Measurements from ENCODE around the gene SCARB1. TPM values are rescaled to one million over a fixed set of nuclear protein-coding genes. Genes with fewer than 3 reads are reported as not detected.

Gene SCARB1
- total RNA-seq, 1 donor from 2014 or later, result 6.6 TPM

DNA sequence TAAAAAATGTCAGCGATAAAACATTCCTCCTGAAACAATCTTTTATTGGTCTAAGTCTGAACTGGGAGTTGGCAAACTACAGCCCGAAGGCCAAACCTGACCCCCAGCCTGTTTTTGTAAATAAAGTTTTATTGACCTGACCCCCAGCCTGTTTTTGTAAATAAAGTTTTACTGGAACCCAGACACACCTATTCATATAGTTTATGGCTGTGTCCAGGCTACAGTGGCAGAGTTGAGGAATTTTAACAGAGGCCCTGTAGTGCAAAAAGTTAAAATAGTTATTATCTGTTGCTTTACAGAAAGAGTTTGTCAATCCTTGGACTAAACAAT, 12.1 kb upstream of the SCARB1 start:
- FAIRE-seq, result no peak
- TF ChIP-seq, protein P1, sequence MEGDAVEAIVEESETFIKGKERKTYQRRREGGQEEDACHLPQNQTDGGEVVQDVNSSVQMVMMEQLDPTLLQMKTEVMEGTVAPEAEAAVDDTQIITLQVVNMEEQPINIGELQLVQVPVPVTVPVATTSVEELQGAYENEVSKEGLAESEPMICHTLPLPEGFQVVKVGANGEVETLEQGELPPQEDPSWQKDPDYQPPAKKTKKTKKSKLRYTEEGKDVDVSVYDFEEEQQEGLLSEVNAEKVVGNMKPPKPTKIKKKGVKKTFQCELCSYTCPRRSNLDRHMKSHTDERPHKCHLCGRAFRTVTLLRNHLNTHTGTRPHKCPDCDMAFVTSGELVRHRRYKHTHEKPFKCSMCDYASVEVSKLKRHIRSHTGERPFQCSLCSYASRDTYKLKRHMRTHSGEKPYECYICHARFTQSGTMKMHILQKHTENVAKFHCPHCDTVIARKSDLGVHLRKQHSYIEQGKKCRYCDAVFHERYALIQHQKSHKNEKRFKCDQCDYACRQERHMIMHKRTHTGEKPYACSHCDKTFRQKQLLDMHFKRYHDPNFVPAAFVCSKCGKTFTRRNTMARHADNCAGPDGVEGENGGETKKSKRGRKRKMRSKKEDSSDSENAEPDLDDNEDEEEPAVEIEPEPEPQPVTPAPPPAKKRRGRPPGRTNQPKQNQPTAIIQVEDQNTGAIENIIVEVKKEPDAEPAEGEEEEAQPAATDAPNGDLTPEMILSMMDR (IDR thresholded peaks at IDR 0.05; ENCODE audit: insufficient read depth, low read length, severe bottlenecking), result no peak
- H3K4me3 ChIP-seq (ENCODE audit: low read depth, low read length), result no peak overlapping the region
- DNase-seq (ENCODE audit: low read depth), result no peak
- H3K36me3 ChIP-seq (ENCODE audit: control insufficient read depth, insufficient read depth, low read length), result no peaks in the 10 kb centered on the region
- no peaks in the 10 kb centered on the region for H3K27me3 ChIP-seq (ENCODE audit: control insufficient read depth, insufficient read depth, low read length)

GRCh38 chr12:124874988-124875802, 11.5 kb upstream of the SCARB1 start:
- no peak for FAIRE-seq
- no peaks in the 10 kb centered on the region for H3K27me3 ChIP-seq (ENCODE audit: control insufficient read depth, insufficient read depth, low read length)

GRCh38 chr12:124874188-124874587, 10.5 kb upstream of the SCARB1 start:
- no peaks in the 10 kb centered on the region for H3K27me3 ChIP-seq (ENCODE audit: control insufficient read depth, insufficient read depth, low read length)
- TF ChIP-seq, protein P1 (IDR thresholded peaks at IDR 0.05; ENCODE audit: insufficient read depth, low read length, severe bottlenecking), result no peak
- H3K36me3 ChIP-seq (ENCODE audit: control insufficient read depth, insufficient read depth, low read length), result no peaks in the 10 kb centered on the region
- FAIRE-seq (no peak), DNase-seq (ENCODE audit: low read depth) (no peak)
- no peak overlapping the region for H3K4me3 ChIP-seq (ENCODE audit: low read depth, low read length)

More at GRCh38 chr12:124874988-124875802, 11.5 kb upstream of the SCARB1 start:
- TF ChIP-seq, protein P1 (IDR thresholded peaks at IDR 0.05; ENCODE audit: insufficient read depth, low read length, severe bottlenecking), result no peak
- Histone ChIP-seq H3K36me3 (ENCODE audit: control insufficient read depth, insufficient read depth, low read length) (no peaks in the 10 kb centered on the region), H3K4me3 (ENCODE audit: low read depth, low read length) (no peak overlapping the region)
- no peak for DNase-seq (ENCODE audit: low read depth)

DNA sequence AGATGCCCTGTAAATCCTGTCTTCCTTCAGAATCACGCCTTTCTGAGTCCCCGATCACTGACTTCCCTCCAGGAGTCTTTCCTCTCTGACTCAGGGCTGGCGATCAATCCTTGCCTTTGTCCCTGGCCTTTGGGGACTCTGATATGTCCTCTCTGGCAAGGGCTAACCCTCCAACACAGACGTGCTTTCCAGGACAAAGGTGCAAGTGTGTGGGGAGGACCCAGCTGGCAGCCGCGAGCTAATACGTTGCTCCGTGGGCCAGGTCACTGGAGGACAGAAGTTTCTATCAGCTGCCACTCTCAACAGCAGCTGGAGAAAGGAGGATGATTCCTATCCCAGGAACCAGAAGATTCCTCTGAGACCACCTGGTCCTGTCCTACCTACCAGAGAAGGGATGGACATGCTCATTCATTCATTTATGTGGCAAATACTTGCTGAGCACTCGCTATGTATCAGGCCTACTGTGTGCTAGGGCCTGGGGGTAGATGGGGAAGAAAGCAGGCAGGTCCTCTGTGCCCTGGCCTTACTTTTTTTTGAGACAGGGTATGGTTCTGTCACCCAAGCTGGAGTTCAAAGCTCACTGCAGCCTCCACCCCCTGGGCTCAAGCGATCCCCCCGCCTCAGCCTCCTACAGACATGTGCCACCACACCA, 8.5 kb upstream of the SCARB1 start:
- H3K4me3 ChIP-seq (ENCODE audit: low read depth, low read length), result no peak overlapping the region
- no peaks in the 10 kb centered on the region for H3K36me3 ChIP-seq (ENCODE audit: control insufficient read depth, insufficient read depth, low read length)
- no peaks in the 10 kb centered on the region for H3K27me3 ChIP-seq (ENCODE audit: control insufficient read depth, insufficient read depth, low read length)
- TF ChIP-seq, protein P1 (IDR thresholded peaks at IDR 0.05; ENCODE audit: insufficient read depth, low read length, severe bottlenecking), result no peak
- DNase-seq (ENCODE audit: low read depth) (no peak), FAIRE-seq (no peak)

DNA sequence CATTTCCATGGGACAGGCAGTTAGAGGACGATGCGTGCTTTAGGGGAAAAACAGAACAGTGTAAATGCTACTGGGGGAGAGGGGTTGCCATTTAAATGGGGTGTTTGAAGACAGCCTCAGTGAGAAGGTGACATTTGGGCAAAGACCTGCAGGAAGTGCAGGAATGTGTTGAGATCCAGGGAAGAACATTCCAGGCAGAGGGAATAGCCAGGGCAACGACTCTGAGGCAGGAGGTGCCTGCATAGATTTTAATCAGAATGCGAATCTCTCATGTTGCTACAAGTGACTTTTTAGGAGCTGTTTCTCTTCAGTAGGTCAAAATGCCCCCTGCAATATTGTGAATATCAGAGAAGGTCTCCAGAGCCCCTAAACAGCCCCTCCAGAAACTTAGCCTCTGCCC, 7.6 kb upstream of the SCARB1 start:
- TF ChIP-seq, protein P1 (IDR thresholded peaks at IDR 0.05; ENCODE audit: insufficient read depth, low read length, severe bottlenecking), result no peak
- no peak for DNase-seq (ENCODE audit: low read depth)
- H3K36me3 ChIP-seq (ENCODE audit: control insufficient read depth, insufficient read depth, low read length), result no peaks in the 10 kb centered on the region
- no peaks in the 10 kb centered on the region for H3K27me3 ChIP-seq (ENCODE audit: control insufficient read depth, insufficient read depth, low read length)
- no peak for FAIRE-seq
- no peak overlapping the region for H3K4me3 ChIP-seq (ENCODE audit: low read depth, low read length)
